HG03565 (cell line): ENCODE measurements around the gene EHD4.

Experiments used
- ATAC-seq: cut with Tn5 transposase; IDR thresholded peaks from one replicate; pipeline ENCODE4 v1.9.1; 2021; ENCODE audit warnings: mild to moderate bottlenecking, moderate library complexity; ENCODE audit not compliant: unreplicated experiment

The EHD4 gene

GRCh38 chr15:41939986-41940385 is 32.4 kb downstream of the EHD4 start:
- ATAC-seq, result no peak

GRCh38 chr15:41937568-41937923 is 34.8 kb downstream of the EHD4 start:
- ATAC-seq, result no peak

- ATAC-seq, result no peak
Measured at GRCh38 chr15:41936649-41937567, 35.4 kb downstream of the EHD4 start.

GRCh38 chr15:41936155-41936554 is 36.2 kb downstream of the EHD4 start:
- no peak for ATAC-seq

DNA sequence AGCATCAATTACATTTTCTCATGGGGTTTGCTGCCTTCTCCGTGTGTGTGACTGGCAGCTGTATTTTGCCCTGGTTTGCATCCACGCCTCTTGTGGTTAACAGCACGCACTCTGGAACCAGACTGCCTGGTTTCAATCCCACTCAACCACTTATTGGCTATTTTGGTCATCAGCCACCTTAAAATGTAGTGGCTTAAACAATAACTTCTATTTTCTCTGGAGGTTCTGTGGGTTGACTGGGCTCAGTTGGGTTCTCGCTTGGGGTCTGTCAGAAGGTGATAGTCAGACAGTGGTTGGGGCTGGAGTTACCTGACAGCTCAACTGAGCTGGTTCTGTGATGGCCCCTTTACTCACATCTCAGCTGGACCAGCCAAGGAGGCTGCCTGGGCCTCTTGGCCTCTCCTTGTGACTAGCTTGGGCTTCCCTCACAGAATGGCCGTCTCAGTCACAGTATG is 36.8 kb downstream of the EHD4 start:
- no peak for ATAC-seq

DNA sequence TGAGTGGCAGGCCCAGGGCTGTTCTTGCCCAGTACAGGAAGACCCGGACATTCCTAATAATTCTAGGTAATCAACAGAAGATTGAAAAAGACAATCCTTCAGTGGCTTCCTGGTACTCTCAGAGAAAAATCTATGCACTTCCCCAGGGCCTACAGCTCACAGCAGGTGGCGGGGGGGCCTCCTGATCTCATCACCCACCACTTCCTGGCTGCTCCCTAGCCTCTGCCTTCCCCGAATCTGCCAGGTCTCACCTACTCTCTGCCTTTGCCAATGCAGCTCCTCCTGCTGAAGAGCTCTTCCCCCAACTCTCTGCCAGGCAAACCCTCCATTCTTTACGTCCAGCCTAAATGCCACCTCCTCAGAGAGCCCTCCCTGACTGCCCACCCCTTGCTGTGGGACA is 37.5 kb downstream of the EHD4 start:
- ATAC-seq, result no peak

DNA sequence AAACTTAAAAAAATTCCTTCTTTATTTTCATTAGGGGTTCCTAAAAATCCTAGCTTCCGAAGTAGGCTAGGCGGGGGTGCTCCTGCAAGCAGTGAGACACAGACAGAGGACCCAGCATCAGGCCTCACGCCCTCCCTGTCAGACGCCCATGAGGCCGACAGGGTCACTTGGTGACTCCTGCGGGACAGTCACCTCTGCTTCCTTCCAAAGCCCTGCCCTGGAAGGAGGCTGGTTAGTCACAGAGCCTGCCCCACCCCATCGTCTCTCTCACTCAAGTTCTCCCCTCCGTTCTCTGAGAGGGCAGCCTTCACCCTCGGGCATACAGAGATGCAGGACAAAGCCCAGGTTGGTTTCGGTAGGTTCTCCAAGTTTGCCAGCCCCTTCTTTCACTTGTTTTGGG is 38.6 kb downstream of the EHD4 start:
- no peak for ATAC-seq

GRCh38 chr15:41933326-41933725 is 39.0 kb downstream of the EHD4 start:
- ATAC-seq, result no peak

DNA sequence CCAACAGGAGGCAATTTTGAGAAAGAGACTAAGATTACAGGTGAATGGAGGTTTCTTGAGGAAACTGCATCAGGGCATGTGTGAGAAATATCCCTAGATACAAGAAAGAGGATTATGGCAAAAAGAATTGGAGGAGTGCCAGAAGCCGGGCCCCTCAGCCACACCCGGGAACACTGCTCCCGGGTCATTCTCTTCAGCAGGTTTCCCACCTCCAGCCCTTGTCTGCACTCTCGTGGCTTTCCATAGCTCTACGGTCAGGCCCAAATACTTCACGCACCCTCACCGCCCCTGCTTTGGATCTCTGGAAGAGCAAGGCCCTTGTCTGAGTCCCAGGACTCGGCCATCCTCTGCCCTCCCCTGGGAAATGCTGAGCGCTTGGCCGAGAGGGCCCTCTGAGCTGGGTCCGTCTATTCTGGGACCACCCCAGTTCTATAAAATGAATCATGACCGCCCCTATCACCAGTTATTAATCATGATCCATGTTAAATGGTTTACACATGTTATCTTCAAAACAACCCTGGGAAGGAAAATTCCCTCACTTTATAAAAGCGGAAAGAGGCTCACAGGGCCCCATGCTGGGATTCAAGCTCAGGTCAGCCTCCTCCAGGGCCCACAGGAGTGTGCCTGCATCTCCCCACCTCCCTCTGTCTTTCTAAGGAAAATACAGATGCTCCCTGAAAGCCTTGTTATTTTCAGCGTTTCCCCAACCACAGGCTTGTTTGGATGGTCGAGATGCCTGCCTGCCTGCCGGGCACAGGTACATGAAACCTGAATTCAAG is 39.7 kb downstream of the EHD4 start:
- ATAC-seq, result no peak

GRCh38 chr15:41932101-41932500 is 40.3 kb downstream of the EHD4 start:
- no peak for ATAC-seq

DNA sequence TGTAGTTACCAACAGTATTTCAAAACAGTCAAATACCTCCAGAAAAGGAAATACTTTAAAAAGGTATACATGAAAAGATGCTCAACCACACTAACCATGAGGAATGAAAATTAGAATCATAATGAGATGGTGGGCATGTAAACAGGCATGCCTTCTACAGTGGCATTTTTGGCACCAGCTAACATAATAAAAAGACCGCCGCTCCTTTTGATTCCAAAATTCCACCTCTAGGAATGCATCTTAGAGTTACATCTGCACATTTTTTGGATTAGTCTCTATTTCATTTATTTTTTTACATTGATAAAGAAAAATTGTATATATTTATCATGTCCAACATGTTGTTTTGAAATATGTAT is 41.5 kb downstream of the EHD4 start:
- no peak for ATAC-seq

- ATAC-seq, result no peak
Measured at GRCh38 chr15:41930221-41930866, 42.0 kb downstream of the EHD4 start.

GRCh38 chr15:41928637-41929620 is 43.4 kb downstream of the EHD4 start:
- peak; percentile 43 for ATAC-seq

DNA sequence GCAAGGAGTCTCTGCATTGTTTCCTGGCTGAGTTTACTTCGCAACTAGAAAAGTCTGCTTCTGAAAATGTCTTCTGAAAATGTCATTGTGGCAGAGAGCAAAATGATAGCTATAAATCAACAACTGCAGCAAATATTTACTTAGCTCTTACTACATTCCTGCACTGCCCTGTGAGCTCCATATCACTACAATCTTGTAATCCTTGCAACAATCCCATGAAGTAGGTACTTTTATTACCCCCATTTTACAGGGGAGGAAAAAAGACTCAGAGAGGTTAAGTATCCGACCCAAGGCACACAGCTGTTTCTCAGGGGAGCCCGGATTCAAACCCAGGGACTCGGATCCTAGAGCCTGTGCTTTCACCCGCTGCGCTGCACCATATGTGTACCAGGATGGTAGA is 44.3 kb downstream of the EHD4 start:
- no peak for ATAC-seq

DNA sequence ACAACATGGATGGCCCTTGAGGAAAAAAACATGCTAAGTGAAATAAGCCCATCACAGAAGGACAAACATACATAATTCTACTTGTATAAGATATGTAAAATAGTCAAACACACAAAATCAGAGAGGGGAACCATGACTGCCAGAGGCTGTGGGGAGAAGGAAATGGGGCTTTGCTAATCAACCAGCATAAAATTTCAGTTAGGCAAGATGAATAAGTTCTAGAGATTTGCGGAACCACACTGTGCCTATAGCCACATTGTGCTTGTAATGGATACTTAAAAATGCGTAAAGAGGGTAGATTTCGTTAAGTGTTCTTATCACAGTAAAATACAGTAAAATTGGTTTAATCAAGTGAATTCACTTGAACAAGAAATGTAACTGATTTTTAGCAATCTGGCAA is 44.8 kb downstream of the EHD4 start:
- no peak for ATAC-seq

- ATAC-seq, result no peak
Measured at GRCh38 chr15:41926185-41927056, 45.9 kb downstream of the EHD4 start.

- ATAC-seq, result no peak
Measured at GRCh38 chr15:41925086-41925608, 47.2 kb downstream of the EHD4 start.

DNA sequence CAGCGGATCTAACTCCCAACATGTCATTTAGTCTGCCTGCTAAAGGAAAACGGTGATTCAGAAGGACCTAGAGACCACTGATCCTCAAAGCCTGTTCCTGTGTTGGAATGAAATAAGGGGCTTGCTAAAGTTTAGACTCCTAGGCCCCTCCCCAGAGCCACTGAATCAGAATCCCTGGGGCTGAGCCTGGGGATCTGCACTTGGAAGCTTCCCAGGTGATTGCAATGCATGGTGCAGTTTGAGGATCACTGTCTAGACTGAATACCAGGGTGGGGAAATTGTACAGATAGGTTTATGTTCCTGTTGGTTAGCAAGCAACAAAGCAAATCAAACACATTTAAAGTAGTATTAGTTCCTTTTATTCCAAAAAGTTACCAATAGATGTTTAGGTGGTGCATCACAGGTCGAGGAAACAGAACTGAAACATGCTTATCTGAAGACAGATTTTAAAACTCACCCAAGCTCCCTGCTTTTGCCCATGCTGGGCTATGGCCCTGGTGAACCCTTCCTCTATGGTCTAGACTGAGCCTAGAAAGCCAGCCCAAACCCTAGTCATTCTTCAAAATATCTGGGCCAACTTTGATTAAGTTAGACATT is 48.9 kb downstream of the EHD4 start:
- no peak for ATAC-seq

DNA sequence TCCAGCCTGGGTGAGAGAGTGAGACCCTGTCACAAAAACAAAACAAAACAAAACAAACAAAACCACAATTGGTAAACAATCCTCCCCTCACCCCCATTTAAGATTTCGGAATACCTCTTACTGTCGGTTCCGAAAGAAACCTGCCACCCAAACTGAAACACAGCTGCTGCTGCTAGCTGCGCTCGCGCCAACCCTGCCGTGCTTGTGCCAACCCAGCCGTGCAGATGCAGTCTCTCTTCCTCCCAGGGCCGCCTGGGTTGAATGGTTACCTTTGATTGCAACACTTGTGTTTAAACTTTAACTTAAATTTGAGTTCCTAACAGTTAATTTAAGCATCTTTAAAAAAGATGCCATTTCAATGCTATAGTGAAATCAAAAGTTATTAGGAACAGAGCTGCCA is 50.0 kb downstream of the EHD4 start:
- no peak for ATAC-seq
